Measurements from ENCODE around the gene CNKSR3.

DNA sequence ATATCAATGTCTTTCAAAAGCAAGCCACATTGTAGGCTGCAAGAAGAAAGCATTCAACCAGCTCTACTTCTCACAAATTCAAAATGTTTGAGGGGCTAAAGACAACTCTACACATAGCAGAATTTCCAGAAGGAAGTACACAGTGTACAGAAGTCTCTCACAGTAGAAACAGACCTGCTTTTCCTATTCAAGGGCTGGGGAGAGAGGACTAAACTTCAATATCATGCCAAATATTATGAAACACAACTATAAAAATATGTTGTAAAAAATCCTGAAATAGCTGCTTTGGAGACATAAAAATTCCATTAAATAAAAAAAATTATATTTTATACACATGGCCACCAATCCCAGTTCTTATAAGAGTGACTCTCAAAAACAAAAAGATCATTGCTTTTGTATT is 83.0 kb downstream of the CNKSR3 start:
- TF ChIP-seq, protein P1, sequence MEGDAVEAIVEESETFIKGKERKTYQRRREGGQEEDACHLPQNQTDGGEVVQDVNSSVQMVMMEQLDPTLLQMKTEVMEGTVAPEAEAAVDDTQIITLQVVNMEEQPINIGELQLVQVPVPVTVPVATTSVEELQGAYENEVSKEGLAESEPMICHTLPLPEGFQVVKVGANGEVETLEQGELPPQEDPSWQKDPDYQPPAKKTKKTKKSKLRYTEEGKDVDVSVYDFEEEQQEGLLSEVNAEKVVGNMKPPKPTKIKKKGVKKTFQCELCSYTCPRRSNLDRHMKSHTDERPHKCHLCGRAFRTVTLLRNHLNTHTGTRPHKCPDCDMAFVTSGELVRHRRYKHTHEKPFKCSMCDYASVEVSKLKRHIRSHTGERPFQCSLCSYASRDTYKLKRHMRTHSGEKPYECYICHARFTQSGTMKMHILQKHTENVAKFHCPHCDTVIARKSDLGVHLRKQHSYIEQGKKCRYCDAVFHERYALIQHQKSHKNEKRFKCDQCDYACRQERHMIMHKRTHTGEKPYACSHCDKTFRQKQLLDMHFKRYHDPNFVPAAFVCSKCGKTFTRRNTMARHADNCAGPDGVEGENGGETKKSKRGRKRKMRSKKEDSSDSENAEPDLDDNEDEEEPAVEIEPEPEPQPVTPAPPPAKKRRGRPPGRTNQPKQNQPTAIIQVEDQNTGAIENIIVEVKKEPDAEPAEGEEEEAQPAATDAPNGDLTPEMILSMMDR (IDR thresholded peaks at IDR 0.05; ENCODE audit: insufficient read depth, low read length), result no peak
- TF ChIP-seq, protein P2, sequence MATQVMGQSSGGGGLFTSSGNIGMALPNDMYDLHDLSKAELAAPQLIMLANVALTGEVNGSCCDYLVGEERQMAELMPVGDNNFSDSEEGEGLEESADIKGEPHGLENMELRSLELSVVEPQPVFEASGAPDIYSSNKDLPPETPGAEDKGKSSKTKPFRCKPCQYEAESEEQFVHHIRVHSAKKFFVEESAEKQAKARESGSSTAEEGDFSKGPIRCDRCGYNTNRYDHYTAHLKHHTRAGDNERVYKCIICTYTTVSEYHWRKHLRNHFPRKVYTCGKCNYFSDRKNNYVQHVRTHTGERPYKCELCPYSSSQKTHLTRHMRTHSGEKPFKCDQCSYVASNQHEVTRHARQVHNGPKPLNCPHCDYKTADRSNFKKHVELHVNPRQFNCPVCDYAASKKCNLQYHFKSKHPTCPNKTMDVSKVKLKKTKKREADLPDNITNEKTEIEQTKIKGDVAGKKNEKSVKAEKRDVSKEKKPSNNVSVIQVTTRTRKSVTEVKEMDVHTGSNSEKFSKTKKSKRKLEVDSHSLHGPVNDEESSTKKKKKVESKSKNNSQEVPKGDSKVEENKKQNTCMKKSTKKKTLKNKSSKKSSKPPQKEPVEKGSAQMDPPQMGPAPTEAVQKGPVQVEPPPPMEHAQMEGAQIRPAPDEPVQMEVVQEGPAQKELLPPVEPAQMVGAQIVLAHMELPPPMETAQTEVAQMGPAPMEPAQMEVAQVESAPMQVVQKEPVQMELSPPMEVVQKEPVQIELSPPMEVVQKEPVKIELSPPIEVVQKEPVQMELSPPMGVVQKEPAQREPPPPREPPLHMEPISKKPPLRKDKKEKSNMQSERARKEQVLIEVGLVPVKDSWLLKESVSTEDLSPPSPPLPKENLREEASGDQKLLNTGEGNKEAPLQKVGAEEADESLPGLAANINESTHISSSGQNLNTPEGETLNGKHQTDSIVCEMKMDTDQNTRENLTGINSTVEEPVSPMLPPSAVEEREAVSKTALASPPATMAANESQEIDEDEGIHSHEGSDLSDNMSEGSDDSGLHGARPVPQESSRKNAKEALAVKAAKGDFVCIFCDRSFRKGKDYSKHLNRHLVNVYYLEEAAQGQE (IDR thresholded peaks at IDR 0.05; ENCODE audit: insufficient replicate concordance, low read depth), result no peak
- TF ChIP-seq SPI1 (IDR thresholded peaks at IDR 0.05; ENCODE audit: borderline replicate concordance, low read depth), result no peak

Measured in HL-60 (cell line).